Measurements from ENCODE around the gene PKN1.
"Not testable (repeated sequence)": the region's sequence is repeated elsewhere in the genome, so short reads cannot be mapped to it uniquely, and the experiment has no call there.

Gene PKN1

DNA sequence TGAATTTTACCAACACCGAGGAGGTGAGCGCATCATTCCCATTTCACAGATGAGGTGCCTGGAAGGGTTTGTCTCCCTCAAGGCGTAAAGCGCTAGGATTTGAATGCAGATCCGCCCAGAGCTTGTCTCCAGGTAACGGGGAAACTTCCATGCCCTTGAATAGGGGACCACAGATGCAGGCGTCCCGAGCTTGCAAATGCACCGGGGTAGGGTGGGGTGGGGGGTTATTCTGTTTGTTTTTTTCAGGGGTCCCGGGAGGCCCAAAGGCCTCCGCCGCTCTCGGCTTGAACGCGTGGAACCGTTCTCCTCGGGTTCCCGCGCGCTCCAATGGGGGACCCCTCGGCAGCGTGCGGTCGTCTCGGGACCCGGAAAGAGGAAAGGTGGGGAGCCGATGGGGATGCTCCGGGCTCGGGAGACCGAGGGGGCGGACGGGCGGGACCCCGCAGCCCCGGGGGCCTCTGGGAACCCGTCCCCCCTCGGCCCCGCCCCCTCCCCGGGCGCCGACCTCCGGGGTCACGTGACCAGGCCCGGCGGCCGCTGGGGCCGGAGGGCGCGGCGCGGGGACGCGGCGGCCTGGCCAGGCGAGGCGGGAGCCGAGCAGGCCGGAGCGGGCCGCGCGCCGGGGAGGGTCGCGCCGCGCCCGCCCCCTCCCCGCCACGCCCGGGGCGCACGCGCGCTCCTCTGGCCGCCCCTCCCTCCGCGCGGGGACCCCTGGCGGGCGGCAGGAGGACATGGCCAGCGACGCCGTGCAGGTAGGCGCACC lies at the start of gene PKN1:
Gene PKN1, plus strand, starts transcription at position 516 of the 763 bp plus-strand sequence. Its CDS starts 216 bp downstream, at position 732.
- peak; percentile 37 for DNase-seq (ENCODE audit: low spot score)

DNA sequence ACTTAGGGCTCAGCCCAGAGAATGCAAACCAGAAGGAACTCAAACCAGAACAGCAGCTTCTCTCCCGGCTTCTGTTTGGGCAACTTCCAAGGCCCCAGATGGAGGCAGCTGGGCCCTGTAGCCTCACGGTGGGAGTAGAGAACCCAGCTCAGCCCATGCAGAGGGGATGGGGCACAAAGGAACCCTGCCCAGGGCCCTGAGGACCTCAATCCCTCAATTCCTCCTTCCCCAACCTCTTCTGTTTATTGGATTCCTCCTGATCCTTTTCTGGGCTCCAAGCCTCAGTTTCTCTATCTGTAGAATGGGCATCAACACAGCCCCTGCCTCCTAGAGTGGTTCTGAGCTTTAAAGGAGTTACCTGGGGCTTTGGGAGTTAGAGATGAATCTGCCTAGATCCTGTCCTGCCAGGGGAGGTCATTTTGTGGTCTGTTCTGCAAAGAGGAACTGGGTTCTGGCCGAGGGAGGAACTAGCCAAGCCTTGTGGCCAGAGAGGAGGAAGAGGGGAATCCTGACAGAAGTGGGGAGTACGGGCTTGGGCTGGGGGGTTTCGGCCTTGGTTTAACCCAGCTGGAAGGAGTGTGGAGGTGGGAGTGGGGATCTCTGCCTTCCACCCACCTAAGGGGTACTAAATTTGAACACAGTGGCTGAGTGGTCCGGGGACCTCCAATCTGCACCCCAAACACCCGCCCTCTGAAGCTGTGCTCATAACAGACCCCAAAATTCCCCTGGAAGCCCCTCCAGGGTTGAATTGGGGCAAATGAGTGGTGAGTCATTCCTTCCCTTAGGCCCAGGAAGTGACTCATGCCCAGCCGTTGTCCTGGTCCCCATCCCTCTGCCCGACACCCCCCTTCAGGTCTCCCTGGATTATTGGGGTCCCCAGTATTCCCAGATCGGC lies 49.2 kb upstream of the PKN1 start:
- DNase-seq (ENCODE audit: low spot score): peak; percentile 79

DNA sequence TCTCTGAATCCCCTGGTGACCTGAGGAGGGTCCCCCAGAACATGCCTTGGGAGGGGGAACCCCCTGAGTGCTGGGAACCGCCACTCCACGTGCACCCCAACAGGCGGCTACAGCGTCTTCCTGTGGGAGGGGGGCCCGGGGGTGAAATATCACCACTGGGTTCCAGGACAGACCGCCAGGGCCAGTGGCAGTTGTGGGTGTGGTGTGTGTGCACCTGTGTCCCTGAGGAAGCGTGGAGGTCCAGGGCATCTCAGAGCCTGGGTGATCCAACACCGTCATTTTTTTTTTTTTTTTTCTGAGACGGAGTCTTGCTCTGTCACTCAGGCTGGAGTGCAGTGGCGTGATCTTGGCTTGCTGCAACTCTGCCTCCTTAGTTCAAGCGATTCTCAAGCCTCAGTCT lies 47.6 kb upstream of the PKN1 start:
- no peak for DNase-seq (ENCODE audit: low spot score)

DNA sequence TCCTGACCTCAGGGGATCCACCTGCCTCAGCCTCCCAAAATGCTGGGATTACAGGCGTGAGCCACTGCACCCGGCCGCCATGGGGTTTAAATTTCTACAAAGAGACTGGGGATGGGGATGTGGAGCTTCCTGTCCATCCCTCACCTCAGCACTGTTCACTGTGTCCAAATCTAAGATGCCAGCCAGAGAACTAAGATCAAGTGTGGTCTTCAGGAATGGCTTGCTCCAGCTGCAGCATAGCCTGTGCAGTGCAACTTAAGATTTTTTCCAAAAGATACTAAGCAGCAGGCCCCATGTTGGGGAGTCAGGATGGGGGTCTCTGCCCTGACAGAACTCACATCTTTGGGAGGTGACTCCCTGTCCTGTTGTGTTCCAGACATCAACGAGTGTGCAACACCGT lies 42.6 kb upstream of the PKN1 start:
- no peak for DNase-seq (ENCODE audit: low spot score)

DNA sequence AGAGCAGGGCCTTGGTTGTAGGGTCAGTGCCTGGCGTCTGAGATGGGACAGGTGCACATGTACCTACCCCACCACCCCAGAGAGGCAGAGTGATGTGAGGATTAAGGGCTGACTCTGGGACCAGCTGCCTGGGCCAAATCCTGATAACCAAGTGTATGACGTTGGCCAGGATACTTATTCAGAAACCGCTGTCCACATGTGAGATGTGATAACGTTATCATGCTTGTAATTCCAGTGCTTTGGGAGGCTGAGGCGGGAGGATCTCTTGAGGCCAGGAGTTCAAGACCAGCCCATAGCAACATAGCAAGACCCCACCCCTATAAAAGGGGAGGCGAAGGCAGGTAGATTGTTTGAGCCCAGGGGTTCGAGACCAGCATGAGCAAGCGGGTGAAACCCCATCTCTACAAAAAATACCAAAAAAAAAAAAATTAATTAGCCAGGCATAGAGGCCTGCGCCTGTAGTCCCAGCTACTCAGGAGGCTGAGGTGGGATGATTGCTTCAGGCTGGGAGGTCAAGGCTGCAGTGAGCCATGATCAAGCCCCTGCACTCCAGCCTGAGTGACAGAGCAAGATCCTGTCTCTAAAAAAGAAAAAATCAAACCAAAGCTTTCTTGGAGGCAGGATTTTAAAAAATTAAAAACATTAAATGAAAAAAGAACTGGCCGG lies 41.8 kb upstream of the PKN1 start:
- DNase-seq (ENCODE audit: low spot score): no peak

DNA sequence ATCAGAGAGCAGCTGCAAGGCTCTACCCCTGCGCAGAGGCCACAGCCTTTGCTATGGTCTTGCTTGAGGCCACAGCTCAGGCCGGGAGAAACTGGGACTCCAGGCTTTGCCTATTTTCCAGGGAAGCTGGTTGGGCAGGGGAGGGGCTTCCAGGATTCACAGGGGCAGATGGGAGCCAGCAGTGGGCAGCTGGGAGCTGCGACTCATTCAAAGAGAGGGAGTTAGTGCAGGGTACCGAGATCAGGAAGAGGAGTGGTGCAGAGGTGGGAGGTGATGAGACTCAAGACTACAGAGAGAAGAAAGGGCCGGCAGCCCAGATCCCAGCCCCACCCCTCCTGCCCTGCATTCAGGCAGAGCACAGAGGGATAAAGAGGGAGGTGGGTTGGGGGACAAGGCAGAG lies 39.8 kb upstream of the PKN1 start:
- DNase-seq (ENCODE audit: low spot score): no peak

DNA sequence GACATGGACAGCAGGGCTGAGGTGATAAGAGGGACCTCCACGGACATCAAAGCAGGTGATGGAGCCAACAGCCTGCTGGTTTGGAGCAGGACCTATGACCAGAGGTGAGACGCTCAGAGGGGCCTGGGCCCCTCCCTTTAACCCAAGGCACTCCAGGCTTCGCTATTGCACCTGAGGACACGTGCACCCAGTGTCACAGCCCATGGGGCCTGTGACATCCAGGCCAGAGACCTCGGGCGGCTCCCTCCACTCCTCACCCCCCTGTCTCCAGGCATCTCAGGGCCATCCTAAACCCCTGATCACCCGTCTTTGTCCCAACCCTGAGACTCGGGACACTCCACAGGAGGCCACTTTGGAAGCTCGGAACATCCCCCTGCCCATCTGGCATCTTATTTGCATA lies 38.9 kb upstream of the PKN1 start:
- DNase-seq (ENCODE audit: low spot score): no peak

DNA sequence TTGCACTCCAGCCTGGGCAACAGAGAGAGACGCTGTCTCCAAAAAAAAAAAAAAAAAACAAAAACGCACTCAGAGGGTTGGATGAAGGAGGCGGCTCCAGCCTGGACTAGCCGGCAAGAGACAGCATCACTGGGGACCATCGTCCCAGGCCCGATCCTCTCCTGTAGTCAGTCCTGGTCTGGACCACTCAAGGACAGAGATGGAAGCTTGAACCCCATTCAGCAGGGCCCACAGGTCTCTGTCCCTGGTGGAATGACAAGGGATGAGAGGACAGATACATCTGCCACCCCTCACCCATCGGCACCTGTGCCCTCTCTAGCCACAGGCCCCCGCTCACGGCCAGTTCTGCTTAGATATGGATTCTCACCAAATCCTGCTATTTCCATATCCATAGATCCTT lies 37.8 kb upstream of the PKN1 start:
- no peak for DNase-seq (ENCODE audit: low spot score)

DNA sequence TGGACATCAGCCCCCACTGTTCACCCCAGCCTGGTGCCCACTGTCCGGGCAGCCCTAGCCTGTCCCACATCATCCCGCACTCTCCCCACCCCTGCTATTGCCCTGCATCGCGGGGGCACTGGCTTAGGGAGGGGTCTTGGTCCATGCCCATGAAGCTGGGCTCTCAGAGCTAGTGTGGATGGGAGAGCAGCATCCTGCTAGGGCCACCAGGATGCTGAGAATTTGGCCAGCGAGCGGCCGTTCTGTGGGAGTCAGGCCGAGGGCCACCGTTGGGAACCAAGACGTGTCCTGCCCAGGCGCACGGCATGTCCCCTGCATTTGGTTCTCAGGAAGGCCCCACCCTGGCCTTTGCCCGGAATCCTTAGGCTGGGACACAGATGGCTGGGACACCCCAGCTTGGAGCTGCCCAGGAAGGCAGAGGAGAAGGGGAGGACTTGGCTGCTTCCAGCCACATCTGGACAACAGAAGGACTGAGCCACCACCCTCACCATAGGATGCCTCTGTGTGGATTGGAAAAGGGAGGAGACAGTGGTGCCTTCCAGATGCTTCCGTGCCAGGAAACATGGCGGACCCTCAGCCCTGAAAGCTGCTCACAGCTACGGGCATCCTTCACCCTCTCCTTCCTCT lies 37.3 kb upstream of the PKN1 start:
- DNase-seq (ENCODE audit: low spot score): no peak

DNA sequence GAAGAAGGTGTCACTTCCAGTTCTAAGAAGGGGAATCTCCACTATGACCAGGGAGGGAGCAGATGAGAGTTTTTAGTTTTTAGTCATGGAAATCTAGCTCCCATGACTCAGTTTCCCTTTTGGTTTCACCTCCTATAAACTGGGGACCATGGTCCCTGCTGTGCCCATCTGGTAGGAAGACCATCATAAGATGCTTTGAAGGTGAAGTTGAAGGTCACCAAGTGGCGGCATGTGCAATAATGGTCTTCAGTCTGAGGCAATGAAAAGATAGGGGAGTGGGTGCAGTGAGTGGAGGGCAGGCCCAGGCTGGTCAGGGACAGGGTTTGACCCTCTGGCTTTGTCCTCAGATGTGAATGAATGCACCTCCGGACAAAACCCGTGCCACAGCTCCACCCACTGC lies 36.4 kb upstream of the PKN1 start:
- not testable (repeated sequence) for DNase-seq (ENCODE audit: low spot score)

DNA sequence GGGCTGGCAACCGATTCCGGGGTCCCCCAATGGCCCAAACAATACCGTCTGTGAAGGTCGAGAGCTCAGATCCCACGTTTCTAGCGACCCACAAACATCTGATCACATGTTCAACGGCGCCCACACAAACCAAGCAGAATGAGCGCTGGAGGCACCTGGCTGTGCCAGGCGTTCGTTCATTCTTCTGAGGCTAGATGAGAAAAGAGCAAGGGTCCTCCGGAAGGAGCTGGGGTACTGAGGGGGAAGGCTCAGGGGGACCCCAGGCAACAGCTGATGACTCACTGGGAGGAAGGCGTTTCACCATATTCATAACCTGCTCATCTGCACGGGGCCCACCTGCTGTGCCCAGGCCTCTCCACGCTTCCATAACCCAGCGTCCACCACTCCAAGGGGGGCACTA lies 35.9 kb upstream of the PKN1 start:
- DNase-seq (ENCODE audit: low spot score): not testable (repeated sequence)

DNA sequence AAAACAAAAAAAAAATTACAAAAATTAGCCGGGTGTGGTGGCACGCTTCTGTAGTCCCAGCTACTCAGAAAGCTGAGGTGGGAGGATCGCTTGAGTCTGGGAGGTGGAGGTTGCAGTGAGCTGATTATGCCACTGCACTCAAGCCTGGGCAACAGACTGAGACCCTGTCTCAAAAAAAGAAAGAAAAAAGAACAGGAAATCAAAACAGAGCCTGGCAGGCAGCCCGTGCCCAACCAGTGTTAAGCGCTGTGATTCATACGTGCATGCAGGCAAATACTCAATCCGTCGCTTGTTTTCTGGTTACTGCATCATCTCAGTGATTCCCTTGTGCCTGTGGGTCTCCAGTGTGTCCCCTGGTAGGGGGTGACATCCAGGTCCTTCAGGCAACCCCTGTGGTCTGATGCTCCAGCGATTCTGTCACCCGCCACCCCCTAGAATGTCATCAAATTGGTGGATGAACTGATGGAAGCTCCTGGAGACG lies 32.1 kb upstream of the PKN1 start:
- no peak for DNase-seq (ENCODE audit: low spot score)

DNA sequence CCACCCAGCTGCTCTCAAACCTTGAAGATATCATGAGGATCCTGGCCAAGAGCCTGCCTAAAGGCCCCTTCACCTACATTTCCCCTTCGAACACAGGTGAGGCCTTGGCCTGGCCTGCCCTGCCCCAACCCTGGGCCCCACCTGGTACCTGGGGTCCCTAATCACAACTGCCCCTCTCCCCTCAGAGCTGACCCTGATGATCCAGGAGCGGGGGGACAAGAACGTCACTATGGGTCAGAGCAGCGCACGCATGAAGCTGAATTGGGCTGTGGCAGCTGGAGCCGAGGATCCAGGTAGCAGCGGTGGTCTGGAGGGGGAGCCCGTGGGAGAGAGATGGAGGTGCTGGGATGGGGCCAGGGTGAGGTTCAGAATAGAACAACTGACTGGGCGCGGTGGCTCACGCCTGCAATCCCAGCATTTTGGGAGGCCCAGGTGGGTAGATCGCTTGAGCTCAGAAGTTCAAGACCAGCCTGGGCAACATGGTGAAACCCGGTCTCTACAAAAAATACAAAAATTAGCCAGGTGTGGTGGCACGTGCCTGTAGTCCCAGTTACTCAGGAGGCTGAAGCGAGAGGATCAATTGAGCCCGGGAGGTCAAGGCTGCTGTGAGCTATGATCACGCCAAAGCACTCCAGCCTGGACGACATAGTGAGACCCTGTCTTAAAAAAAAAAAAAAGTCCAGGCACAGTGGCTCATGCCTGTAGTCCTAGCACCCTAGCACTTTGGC lies 31.5 kb upstream of the PKN1 start:
- DNase-seq (ENCODE audit: low spot score): peak; percentile 0

DNA sequence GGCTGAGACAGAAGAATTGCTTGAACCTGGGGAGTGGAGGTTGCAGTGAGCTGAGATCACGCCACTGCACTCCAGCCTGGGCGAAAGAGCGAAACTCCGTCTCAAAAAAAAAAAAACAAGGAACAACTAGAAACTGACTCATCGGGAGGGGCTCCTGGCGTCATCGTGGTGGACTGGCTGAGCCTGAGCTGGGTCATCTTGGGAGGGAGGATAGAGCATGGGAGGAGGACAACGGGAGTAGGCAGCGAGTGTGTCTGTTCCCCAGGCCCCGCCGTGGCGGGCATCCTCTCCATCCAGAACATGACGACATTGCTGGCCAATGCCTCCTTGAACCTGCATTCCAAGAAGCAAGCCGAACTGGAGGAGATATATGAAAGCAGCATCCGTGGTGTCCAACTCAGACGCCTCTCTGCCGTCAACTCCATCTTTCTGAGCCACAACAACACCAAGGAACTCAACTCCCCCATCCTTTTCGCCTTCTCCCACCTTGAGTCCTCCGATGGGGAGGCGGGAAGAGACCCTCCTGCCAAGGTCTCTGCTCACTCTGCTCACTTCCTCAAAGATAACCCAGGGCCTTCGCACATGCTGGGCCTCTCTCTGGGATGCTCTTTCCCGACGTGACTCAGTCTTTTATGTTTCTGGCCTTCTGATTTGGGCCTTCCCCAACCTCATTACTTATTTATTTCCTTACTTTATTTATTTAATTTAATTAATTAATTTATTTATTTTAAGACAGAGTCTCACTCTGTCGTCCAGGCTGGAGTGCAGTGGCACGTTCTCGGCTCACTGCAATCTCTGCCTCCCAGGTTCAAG lies 30.6 kb upstream of the PKN1 start:
- peak; percentile 16 for DNase-seq (ENCODE audit: low spot score)

DNA sequence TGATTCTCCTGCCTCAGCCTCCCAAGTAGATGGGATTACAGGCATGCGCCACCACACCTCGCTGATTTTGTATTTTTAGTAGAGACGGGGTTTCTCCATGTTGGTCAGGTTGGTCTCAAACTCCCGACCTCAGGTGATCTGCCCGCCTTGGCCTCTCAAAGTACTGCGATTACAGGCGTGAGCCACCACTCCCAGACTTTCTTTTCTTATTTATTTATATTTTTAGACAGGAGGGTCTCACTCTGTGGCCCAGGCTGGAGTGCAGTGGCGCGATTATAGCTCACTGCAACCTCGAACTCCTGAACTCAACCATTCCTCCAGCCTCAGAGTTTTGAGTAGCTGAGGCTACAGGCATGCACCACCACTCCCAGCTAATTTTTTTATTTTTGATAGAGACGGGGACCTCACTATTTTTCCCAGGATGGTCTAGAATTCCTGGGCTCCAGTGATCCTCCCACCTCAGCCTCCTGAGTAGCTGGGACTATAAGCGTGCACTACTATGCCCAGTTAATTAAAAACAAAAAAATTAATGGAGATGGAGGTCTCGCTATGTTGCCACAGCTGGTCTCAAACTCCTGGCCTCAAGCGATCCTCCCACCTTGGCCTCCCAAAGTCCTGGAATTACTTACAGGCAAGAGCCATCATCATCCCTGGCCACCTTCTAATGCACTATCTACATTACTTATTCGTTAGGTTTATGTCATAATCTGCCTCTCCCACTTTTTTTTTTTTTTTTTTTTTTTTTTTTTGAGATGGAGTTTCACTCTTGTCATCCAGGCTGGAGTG lies 29.8 kb upstream of the PKN1 start:
- DNase-seq (ENCODE audit: low spot score): not testable (repeated sequence)

DNA sequence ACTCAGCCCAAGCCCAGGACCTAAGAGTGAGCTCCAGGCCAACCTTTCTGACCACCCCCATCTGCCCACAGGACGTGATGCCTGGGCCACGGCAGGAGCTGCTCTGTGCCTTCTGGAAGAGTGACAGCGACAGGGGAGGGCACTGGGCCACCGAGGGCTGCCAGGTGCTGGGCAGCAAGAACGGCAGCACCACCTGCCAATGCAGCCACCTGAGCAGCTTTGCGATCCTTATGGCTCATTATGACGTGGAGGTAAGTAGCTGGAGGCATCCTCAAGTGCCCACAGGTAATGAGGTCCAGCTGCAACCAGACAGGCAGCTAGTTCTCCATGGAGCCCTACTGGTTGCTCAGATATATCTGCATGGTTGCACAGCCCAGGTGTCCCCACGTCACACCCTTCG lies 28.8 kb upstream of the PKN1 start:
- DNase-seq (ENCODE audit: low spot score): peak; percentile 3

DNA sequence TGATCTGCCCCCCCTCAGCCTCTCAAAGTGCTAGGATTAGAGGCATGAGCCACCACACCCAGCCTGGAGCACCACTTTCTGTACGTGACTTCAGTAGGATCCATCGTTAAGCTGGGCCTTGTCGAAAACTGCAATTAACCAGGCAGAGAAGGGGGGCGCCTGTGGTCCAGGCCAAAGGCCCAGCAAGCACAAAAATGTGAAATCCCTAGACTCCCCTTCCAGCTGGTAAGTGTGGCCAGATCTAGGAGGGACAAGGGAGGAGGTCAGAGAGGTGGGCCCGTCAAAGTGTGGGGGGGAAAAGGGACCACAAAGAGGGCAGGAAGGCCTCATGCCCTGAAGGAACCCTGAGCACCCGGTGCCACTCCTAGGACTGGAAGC lies 27.7 kb upstream of the PKN1 start:
- peak; percentile 20 for DNase-seq (ENCODE audit: low spot score)

DNA sequence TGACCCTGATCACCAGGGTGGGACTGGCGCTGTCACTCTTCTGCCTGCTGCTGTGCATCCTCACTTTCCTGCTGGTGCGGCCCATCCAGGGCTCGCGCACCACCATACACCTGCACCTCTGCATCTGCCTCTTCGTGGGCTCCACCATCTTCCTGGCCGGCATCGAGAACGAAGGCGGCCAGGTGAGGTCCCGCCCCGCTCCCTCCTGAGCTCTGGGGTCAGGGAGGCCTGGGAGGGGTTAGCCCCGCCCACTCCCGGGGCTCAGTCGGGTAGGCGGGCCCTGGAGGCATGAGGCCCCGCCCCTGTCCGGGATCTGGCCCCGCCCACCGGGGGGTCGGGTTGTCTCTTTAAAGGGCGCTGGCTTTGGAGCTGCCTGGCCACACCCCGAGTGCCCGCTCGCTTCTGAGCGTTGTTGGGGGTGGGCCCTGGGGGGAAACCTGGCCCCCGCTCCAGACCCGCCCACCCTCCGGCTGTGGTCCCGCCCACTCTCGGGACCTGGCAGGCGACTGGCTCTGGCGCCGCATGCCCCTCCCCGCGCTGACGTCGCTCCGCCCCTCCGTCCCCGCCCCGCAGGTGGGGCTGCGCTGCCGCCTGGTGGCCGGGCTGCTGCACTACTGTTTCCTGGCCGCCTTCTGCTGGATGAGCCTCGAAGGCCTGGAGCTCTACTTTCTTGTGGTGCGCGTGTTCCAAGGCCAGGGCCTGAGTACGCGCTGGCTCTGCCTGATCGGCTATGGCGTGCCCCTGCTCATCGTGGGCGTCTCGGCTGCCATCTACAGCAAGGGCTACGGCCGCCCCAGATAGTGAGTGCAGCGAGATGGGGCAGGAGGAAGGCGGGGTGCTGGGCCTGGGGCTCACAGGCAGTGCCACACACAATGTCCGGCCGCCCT lies 27.1 kb upstream of the PKN1 start:
- DNase-seq (ENCODE audit: low spot score): peak; percentile 85

Measured in CD4-positive, alpha-beta T cell treated with Interleukin-15 for 4 hours (primary cell).